H54 (cell line): ENCODE measurements around the gene ODAM.

Source experiments
- DNase-seq: peaks from one replicate; pipeline ENCODE4 v3.0.0; 2011; ENCODE audit warnings: low spot score, mixed read lengths; ENCODE audit not compliant: insufficient read length
- FAIRE-seq: peaks from 3 replicates; lab custom pipeline; 2011; peaks lifted over from hg19 to GRCh38; lab: Jason Lieb, UNC
- POLR2A ChIP-seq: IDR thresholded peaks from 2 replicates; pipeline ENCODE4 v1.6.1; 2011; ENCODE audit warnings: low read depth, mild to moderate bottlenecking, low read length

Gene ODAM

DNA sequence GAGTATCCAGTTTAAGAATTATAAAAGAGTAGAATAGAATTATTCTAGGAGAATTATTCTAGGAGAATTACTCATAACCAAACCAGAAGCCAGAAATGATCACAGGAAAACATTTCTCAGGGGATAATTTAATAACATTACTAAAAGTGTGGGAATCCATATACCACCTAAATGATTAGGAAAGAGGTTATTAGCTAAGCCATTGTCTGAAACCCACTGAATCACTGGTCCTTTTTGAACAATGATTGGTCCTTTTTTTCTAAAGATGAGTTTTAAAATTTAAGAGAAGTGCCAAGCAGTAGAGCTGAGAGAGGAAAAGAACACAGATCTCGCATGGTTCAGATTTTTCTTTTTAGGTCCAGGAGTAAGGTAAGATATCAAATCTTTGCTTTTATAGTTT is at the start of gene ODAM:
Gene ODAM (plus strand): TSS at position 301 of the 400 bp plus-strand sequence. CDS start 819 bp downstream, outside the sequence.
- DNase-seq (no peak), FAIRE-seq (no peak)
- TF ChIP-seq POLR2A, result no peak

- no peak for TF ChIP-seq POLR2A
- DNase-seq (no peak), FAIRE-seq (no peak)
Observed at GRCh38 chr4:70151271-70151670, 44.3 kb upstream of the ODAM start.

DNA sequence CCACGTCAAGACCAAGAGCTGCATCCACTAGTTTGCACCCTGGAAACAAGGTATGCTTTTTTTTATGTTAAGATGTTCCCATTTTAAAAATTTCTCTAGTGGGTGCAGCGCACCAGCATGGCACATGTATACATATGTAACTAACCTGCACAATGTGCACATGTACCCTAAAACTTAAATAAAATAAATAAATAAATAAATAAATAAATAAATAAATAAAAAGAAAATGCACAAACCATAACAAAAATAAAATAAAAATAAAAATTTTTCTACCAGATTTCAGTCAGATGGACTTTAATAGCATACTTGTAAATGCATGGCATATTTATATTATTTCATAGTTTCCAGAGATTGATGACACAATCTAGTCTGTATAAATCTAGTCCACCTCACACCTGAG is 43.4 kb upstream of the ODAM start:
- no peak for DNase-seq
- FAIRE-seq, result no peak
- no peak for TF ChIP-seq POLR2A

GRCh38 chr4:70153937-70154336 is 41.6 kb upstream of the ODAM start, which contains the start of gene PRR27:
Gene PRR27, plus strand, starts transcription at chr4:70154237. Its CDS starts 139 bp downstream, at chr4:70154376.
- FAIRE-seq (no peak), DNase-seq (no peak)
- TF ChIP-seq POLR2A, result no peak

DNA sequence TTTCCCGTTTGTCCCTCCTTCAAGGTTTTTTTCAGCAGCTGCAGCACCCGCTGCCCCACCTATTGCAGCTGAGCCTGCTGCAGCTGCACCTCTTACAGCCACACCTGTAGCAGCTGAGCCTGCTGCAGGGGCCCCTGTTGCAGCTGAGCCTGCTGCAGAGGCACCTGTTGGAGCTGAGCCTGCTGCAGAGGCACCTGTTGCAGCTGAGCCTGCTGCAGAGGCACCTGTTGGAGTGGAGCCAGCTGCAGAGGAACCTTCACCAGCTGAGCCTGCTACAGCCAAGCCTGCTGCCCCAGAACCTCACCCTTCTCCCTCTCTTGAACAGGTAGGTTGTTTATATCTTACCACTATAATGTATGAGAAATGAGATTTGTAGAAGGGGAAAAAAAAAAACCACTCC is 36.9 kb upstream of the ODAM start:
- no peak for FAIRE-seq
- no peak for TF ChIP-seq POLR2A
- no peak for DNase-seq

DNA sequence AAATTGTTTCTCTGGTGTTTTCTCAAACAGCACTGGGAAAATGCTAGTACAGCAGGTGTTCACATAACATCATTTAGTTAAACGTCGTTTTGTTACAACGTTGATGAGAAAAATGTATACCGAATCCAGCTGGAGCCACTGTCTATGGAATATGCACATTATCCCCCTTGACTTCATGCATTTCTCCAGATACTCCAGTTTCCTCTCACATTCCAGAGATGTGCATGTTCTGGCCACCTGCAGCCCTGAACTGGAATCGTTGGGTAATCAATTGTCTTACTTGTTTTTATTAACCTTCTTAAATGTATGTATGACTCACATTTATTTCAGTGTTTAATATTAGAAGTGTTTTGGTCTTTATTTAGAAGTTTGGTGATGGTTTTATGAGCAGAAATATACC is 18.4 kb upstream of the ODAM start:
- FAIRE-seq, result no peak
- TF ChIP-seq POLR2A, result no peak

GRCh38 chr4:70178075-70178660 is 17.4 kb upstream of the ODAM start:
- DNase-seq (no peak), FAIRE-seq (no peak)
- TF ChIP-seq POLR2A, result no peak

More for the DNA sequence above, 18.4 kb upstream of the ODAM start:
- no peak for DNase-seq

DNA sequence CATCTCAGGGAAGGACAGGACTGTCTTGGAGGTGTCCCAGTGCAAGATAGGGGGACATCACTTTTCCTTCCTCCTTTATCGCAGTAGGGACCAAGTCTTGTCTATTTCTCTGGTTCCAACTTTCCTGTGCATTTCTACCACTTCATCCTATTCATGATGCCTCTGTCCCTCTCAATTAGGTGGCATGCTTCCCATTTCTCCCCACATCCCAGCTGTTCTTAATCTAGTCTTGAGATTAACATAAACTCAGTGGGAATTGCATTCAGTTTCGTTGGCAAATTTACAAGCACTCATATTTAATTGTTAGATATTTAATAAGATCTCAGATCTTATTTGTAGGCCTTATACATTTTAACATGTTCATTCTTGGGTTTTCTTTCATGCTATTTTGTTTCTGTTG is 15.7 kb upstream of the ODAM start:
- DNase-seq, result no peak
- no peak for FAIRE-seq
- no peak for TF ChIP-seq POLR2A

DNA sequence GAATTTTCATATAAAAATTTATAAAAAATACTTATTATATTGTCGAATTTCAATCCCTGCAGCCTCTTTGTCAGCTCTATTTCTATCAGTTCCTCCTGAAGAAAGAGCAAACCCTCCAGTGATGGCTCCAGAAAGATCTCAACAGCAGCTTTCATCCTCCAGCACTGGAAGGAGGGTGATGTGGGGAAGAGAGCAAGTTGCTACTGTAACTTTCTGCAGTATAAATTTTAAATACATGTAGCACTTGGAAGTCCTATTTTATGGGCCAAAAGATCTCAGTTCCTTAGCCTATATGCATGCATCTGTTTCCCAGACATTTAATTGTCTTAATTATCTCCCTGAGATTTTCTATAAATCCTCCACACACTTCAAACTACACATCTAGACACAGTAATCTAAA is 13.7 kb upstream of the ODAM start:
- FAIRE-seq (no peak), DNase-seq (no peak)
- TF ChIP-seq POLR2A, result no peak

DNA sequence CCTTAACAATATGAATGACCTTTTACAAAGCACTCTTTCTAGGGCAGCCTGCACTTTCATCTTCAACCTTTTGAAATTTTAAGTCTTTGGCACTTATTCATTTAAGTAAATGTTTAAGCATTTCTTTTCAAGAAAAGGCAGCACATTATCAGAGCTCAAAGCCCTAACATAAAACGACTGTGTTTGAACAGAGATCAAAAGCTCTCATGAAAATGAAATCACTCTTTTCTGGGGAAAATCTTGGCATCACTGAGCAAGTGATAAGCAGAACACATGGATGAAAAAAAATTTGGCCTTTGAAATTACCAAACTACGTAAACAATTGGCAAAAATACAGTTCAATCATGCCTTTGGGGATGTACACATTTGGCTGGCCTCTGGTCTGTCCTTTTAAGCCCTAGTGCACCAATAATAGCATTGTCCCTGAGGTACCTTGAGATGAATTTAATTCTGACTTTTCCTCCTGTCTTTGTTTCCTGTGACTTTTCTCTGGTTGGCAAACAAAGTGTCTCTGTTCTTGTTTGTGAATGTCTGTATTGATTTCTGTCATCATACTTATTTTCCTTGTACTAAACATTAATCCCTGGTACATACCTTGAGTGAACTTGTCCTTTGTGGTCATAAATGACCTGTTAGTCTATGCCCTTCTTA is 12.9 kb upstream of the ODAM start:
- TF ChIP-seq POLR2A, result no peak
- DNase-seq, result no peak
- no peak for FAIRE-seq

DNA sequence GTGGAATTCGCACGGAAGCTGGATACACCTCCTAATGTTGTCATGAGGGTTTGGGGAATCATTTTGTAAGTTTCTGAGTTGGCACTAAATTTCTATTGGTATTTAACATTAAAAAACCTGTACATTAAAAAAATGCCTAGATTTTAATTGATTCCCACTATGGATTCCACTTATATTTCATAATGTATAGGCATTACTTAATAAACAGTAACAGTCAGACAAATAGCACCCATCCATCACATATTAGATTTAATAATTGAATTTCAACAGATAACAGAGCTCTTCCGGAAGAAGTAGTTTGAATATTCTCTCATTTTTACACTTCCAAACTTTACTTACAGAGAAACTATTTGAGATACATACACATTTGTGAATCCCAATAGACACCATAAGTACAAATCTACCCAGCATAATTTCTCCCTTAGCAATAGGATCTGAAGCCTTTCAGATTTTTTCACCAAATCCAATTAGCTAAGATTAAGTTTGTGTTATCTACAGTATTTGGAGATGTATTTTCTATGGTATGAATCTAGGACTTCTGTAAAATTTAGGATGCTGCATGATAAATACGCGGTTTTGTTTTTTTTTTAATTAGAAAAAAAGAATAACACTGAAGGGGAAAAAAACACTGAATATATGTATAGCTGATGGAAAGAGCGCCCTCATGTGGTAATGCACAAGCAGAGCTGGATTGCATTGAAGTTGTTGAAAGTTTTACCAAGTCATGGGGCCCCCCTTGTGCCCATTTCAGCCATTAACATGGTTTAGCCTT is 12.2 kb upstream of the ODAM start:
- DNase-seq, result no peak

GRCh38 chr4:70183940-70184246 is 11.6 kb upstream of the ODAM start:
- DNase-seq, result no peak
- no peak for FAIRE-seq

More for the DNA sequence above, 12.2 kb upstream of the ODAM start:
- FAIRE-seq, result no peak
- no peak for TF ChIP-seq POLR2A

GRCh38 chr4:70187216-70187615 is 8.3 kb upstream of the ODAM start:
- DNase-seq (no peak), FAIRE-seq (no peak)
- TF ChIP-seq POLR2A, result no peak

More at GRCh38 chr4:70183940-70184246, 11.6 kb upstream of the ODAM start:
- TF ChIP-seq POLR2A, result no peak

DNA sequence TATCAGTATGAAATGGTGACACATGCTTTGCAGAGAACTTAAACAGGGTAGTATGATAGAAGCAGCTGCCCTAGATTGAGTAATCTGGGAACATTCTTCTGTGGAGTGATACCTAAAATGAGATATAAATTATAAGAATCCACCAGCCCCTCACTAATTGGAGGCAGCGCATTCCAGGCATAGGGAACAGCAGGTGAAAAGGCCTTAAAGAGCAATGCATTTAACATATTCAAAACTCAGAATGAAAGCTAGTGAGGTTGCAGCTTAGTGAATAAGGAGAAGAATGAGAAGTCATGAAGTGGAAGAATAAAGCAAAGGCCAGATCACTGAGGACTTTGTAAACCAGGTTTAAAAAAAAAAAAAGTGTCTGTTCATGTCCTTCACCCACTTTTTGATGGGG is 4.9 kb upstream of the ODAM start:
- no peak for TF ChIP-seq POLR2A
- DNase-seq (no peak), FAIRE-seq (no peak)
